Tibial nerve (tissue), 4 donors: ENCODE measurements around the gene KLK5.

ENCODE experiments used
- CTCF ChIP-seq, 5 experiments: fragments of 200-600 bp in 3 of 5; fragments of 450-650 bp in 2 of 5; sonication (generic) in 3 of 5; IDR thresholded peaks; one replicate each; pipeline ENCODE4 v1.5.1; 2016 to 2019; ENCODE audit warnings: antibody characterized with exemption in 5 of 5, mild to moderate bottlenecking in 3 of 5, moderate library complexity in 2 of 5
- EP300 ChIP-seq, 2 donors: sonication (generic); formaldehyde crosslinking; IDR thresholded peaks; one replicate each; pipeline ENCODE4 v1.6.1; 2017; ENCODE audit warnings: antibody characterized with exemption in 2 of 2, mild to moderate bottlenecking in 1 of 2
- POLR2A ChIP-seq, 2 donors: fragments of 450-650 bp; IDR thresholded peaks; one replicate each; pipeline ENCODE4 v1.6.1; 2017; ENCODE audit warnings: antibody characterized with exemption in 2 of 2, mild to moderate bottlenecking in 2 of 2, moderate library complexity in 2 of 2

DNA sequence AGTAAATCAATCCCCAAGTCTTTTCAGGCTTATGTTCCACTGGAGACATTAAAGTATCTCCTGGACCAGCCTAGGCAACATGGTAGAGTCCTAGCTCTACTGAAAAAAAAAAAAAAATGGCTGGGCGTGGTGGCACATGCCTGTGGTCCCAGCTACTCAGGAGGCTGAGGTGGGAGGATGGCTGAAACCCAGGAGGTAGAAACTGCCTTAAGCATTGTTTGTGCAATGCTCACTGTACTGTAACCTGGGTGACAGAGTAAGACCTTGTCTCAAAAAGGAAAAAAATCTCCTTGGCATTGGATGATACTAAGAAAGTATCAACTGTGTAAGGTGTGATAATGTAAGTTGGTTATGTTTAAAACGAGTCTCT is 39.8 kb upstream of the KLK5 start:
- TF ChIP-seq EP300 (IDR thresholded peaks at IDR 0.05) (no peak), CTCF (IDR thresholded peaks at IDR 0.05) (no peak), POLR2A (IDR thresholded peaks at IDR 0.05) (no peak)
